ENCODE data around the gene UIMC1. TPM values are rescaled to one million over a fixed set of nuclear protein-coding genes. Genes with fewer than 3 reads are reported as not detected.

The UIMC1 gene
- total RNA-seq, 1 donor from 2014 or later, result 34.2 TPM

DNA sequence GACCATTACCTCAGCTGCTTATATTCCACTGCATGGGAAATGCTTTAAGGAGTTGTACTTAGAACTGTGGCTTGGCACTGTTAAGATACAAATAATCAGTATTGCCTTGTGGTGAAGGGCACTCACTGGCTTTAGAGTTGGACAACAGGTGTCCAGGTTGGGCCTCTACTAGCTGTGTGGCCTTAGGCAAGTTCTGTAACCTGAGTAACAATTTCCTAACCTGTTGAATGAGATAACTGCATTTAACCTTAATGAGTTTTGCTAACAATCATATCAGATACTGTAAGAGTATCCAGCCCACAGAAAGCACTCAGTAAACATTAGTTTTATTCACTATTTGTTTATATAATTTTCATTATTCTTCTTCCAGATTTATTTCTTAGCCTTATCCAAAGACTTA lies 90.2 kb downstream of the UIMC1 start:
- no peak for DNase-seq (ENCODE audit: low spot score)
- H3K4me3 Mint-ChIP-seq (ENCODE audit: unreplicated experiment), result no peak overlapping the region
- no peaks in the 10 kb centered on the region for H3K27me3 Mint-ChIP-seq (ENCODE audit: low read depth)
- H3K9me3 Mint-ChIP-seq (ENCODE audit: low read depth), result no peaks in the 10 kb centered on the region
- peaks cover 7% of the 10 kb centered on the region for H3K4me1 Mint-ChIP-seq (ENCODE audit: low read depth)
- peaks cover 15% of the 10 kb centered on the region for H3K36me3 Mint-ChIP-seq (ENCODE audit: low read depth)
- H3K27ac Mint-ChIP-seq (ENCODE audit: unreplicated experiment), result no peak overlapping the region
- TF ChIP-seq, protein P1, sequence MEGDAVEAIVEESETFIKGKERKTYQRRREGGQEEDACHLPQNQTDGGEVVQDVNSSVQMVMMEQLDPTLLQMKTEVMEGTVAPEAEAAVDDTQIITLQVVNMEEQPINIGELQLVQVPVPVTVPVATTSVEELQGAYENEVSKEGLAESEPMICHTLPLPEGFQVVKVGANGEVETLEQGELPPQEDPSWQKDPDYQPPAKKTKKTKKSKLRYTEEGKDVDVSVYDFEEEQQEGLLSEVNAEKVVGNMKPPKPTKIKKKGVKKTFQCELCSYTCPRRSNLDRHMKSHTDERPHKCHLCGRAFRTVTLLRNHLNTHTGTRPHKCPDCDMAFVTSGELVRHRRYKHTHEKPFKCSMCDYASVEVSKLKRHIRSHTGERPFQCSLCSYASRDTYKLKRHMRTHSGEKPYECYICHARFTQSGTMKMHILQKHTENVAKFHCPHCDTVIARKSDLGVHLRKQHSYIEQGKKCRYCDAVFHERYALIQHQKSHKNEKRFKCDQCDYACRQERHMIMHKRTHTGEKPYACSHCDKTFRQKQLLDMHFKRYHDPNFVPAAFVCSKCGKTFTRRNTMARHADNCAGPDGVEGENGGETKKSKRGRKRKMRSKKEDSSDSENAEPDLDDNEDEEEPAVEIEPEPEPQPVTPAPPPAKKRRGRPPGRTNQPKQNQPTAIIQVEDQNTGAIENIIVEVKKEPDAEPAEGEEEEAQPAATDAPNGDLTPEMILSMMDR (IDR thresholded peaks at IDR 0.05), result no peak

- no peaks in the 10 kb centered on the region for H3K9me3 Mint-ChIP-seq (ENCODE audit: low read depth)
- H3K27me3 Mint-ChIP-seq (ENCODE audit: low read depth), result no peaks in the 10 kb centered on the region
- H3K4me1 Mint-ChIP-seq (ENCODE audit: low read depth), result peaks cover 3% of the 10 kb centered on the region
Observed at GRCh38 chr5:176915906-176916305, 90.7 kb downstream of the UIMC1 start.

GRCh38 chr5:176912115-176912514 lies 94.5 kb downstream of the UIMC1 start:
- Mint-ChIP-seq H3K27ac (ENCODE audit: unreplicated experiment) (no peak overlapping the region), H3K4me1 (ENCODE audit: low read depth) (peaks cover 6% of the 10 kb centered on the region), H3K27me3 (ENCODE audit: low read depth) (no peaks in the 10 kb centered on the region), H3K4me3 (ENCODE audit: unreplicated experiment) (no peak overlapping the region), H3K9me3 (ENCODE audit: low read depth) (no peaks in the 10 kb centered on the region), H3K36me3 (ENCODE audit: low read depth) (peaks cover 17% of the 10 kb centered on the region)
- no peak for DNase-seq (ENCODE audit: low spot score)
- TF ChIP-seq, protein P1 (IDR thresholded peaks at IDR 0.05), result no peak

More at GRCh38 chr5:176915906-176916305, 90.7 kb downstream of the UIMC1 start:
- no peak overlapping the region for H3K4me3 Mint-ChIP-seq (ENCODE audit: unreplicated experiment)
- peaks cover 15% of the 10 kb centered on the region for H3K36me3 Mint-ChIP-seq (ENCODE audit: low read depth)
- DNase-seq (ENCODE audit: low spot score), result no peak
- TF ChIP-seq, protein P1 (IDR thresholded peaks at IDR 0.05), result no peak
- H3K27ac Mint-ChIP-seq (ENCODE audit: unreplicated experiment), result no peak overlapping the region

- H3K36me3 Mint-ChIP-seq (ENCODE audit: low read depth), result peaks cover 40% of the 10 kb centered on the region
- no peaks in the 10 kb centered on the region for H3K9me3 Mint-ChIP-seq (ENCODE audit: low read depth)
- no peak overlapping the region for H3K4me3 Mint-ChIP-seq (ENCODE audit: unreplicated experiment)
- TF ChIP-seq, protein P1 (IDR thresholded peaks at IDR 0.05), result no peak
- no peak for DNase-seq (ENCODE audit: low spot score)
- no peaks in the 10 kb centered on the region for H3K27me3 Mint-ChIP-seq (ENCODE audit: low read depth)
- no peak overlapping the region for H3K27ac Mint-ChIP-seq (ENCODE audit: unreplicated experiment)
- peaks cover 17% of the 10 kb centered on the region for H3K4me1 Mint-ChIP-seq (ENCODE audit: low read depth)
Observed at GRCh38 chr5:176908675-176909368, 97.8 kb downstream of the UIMC1 start.

- Mint-ChIP-seq H3K4me1 (ENCODE audit: low read depth) (peaks cover 27% of the 10 kb centered on the region), H3K27me3 (ENCODE audit: low read depth) (no peaks in the 10 kb centered on the region), H3K4me3 (ENCODE audit: unreplicated experiment) (no peak overlapping the region), H3K27ac (ENCODE audit: unreplicated experiment) (no peak overlapping the region), H3K36me3 (ENCODE audit: low read depth) (peaks cover 45% of the 10 kb centered on the region), H3K9me3 (ENCODE audit: low read depth) (no peaks in the 10 kb centered on the region)
- DNase-seq (ENCODE audit: low spot score), result no peak
- TF ChIP-seq, protein P1 (IDR thresholded peaks at IDR 0.05), result no peak
Observed at GRCh38 chr5:176906796-176907195, 99.8 kb downstream of the UIMC1 start.

Measured in chondrocyte (in vitro differentiated cells).